B cell (primary cell): ENCODE measurements around the gene S100A14. TPM values are rescaled to one million over a fixed set of nuclear protein-coding genes. Genes with fewer than 3 reads are reported as not detected.
A peak's percentile ranks its signal among the peaks of the same experiment; 100 is the strongest.

Experiments
- ATAC-seq: fragments of 200-7000 bp; cut with Tn5 transposase; one replicate; pipeline ENCODE4 v1.10.0; 2021; ENCODE audit warnings: low read depth, mild to moderate bottlenecking, moderate number of reproducible peaks, moderate library complexity
- CTCF ChIA-PET: fragments of 350-600 bp; sonication (Branson Sonifier 250); formaldehyde crosslinking; loops from one replicate; lab custom pipeline; 2021; ENCODE audit warnings: antibody characterized with exemption, inconsistent platforms; lab: Charles Lee
- POLR2A ChIA-PET: fragments of 350-600 bp; sonication (Branson Sonifier 250); formaldehyde crosslinking; loops from one replicate; lab custom pipeline; 2021; ENCODE audit warnings: antibody characterized with exemption; lab: Charles Lee
- DNase-seq: peaks from one replicate; pipeline ENCODE4 v3.0.0; 2013
- H2AFZ ChIP-seq: 2 replicates; pipeline ENCODE4 v1.6.1; 2012; ENCODE audit warnings: mild to moderate bottlenecking, low read depth, low read length; ENCODE audit not compliant: insufficient read depth, poor library complexity, severe bottlenecking
- H3K27ac ChIP-seq, 2 donors: 1 replicate in 1 of 2; 2 replicates in 1 of 2; pipeline ENCODE4 v1.5.1; 2012 to 2013; ENCODE audit warnings: low read length in 2 of 2, mild to moderate bottlenecking in 2 of 2, moderate library complexity in 1 of 2
- H3K27me3 ChIP-seq, 4 experiments: fragments of 200-600 bp in 1 of 4; sonication (generic) in 1 of 4; replicated peaks in 1 of 4; 1 replicate in 2 of 4; 2 replicates in 2 of 4; pipeline versions ENCODE4 v1.6.1 to v1.7.0; 2013 to 2016; ENCODE audit warnings: low read length in 3 of 4, mild to moderate bottlenecking in 2 of 4, mixed read lengths in 1 of 4, moderate library complexity in 1 of 4; ENCODE audit not compliant: insufficient read depth in 4 of 4, control insufficient read depth in 3 of 4; ENCODE audit errors: control extremely low read depth in 1 of 4
- H3K36me3 ChIP-seq, 2 experiments: replicated peaks in 1 of 2; 1 replicate in 1 of 2; 2 replicates in 1 of 2; pipeline versions ENCODE4 v1.6.1 to v1.7.1; 2013; ENCODE audit warnings: low read length in 1 of 2; ENCODE audit not compliant: insufficient read depth in 2 of 2, control insufficient read depth in 1 of 2; ENCODE audit errors: control extremely low read depth in 1 of 2, extremely low read depth in 1 of 2
- H3K4me1 ChIP-seq, 2 donors: fragments of 200-600 bp in 1 of 2; sonication (generic) in 1 of 2; 1 replicate in 1 of 2; 2 replicates in 1 of 2; pipeline versions ENCODE4 v1.5.1 to v1.6.1; 2013 to 2017; ENCODE audit warnings: low read length in 2 of 2; ENCODE audit not compliant: control insufficient read depth in 2 of 2, insufficient read depth in 2 of 2
- H3K4me2 ChIP-seq: replicated peaks from 2 replicates; pipeline ENCODE3; 2012; ENCODE audit warnings: mild to moderate bottlenecking, low read depth, low read length; ENCODE audit not compliant: poor library complexity, severe bottlenecking
- H3K4me3 ChIP-seq, 5 experiments: fragments of 200-600 bp in 1 of 5; sonication (generic) in 1 of 5; 1 replicate in 3 of 5; 2 replicates in 2 of 5; pipeline versions ENCODE4 v1.5.1 to v1.7.0; 2011 to 2016; ENCODE audit warnings: low read length in 4 of 5, mild to moderate bottlenecking in 4 of 5, low read depth in 2 of 5, control low read depth in 1 of 5, moderate library complexity in 1 of 5; ENCODE audit not compliant: insufficient read depth in 1 of 5; ENCODE audit errors: control extremely low read depth in 1 of 5, extremely low read depth in 1 of 5
- H3K79me2 ChIP-seq: fragments of 200-600 bp; sonication (generic); one replicate; pipeline ENCODE4 v1.6.0; 2016; ENCODE audit warnings: low read length; ENCODE audit not compliant: control insufficient read depth, insufficient read depth
- H3K9ac ChIP-seq: fragments of 200-600 bp; sonication (generic); 2 replicates; pipeline ENCODE4 v1.6.1; 2017; ENCODE audit warnings: mild to moderate bottlenecking, low read length, moderate library complexity
- H3K9me3 ChIP-seq, 3 donors: one replicate each; pipeline versions ENCODE4 v1.6.1 to v1.7.1; 2013; ENCODE audit warnings: low read length in 2 of 3; ENCODE audit not compliant: control insufficient read depth in 2 of 3, insufficient read depth in 1 of 3; ENCODE audit errors: control extremely low read depth in 1 of 3
- H4K20me1 ChIP-seq: 2 replicates; pipeline ENCODE4 v1.6.0; 2012; ENCODE audit warnings: mild to moderate bottlenecking, low read length; ENCODE audit not compliant: insufficient read depth, control insufficient read depth, poor library complexity, severe bottlenecking
- H3K27ac Mint-ChIP-seq: one replicate; pipeline ENCODE4 v1.8.0; 2021; ENCODE audit warnings: mixed read lengths
- H3K27me3 Mint-ChIP-seq: one replicate; pipeline ENCODE4 v1.8.0; 2021; ENCODE audit warnings: mixed read lengths
- H3K4me1 Mint-ChIP-seq: one replicate; pipeline ENCODE4 v1.8.0; 2021; ENCODE audit warnings: mixed read lengths
- H3K4me3 Mint-ChIP-seq: one replicate; pipeline ENCODE4 v1.8.0; 2021; ENCODE audit warnings: mixed read lengths
- H3K9me3 Mint-ChIP-seq: one replicate; pipeline ENCODE4 v1.8.0; 2022; ENCODE audit warnings: mixed read lengths; ENCODE audit not compliant: insufficient read depth
- CTCF ChIP-seq: fragments of 200-600 bp; IDR thresholded peaks from one replicate; pipeline ENCODE4 v1.8.0; 2022; ENCODE audit warnings: antibody characterized with exemption, mild to moderate bottlenecking
- WGBS: methylation state at CpG from one replicate; pipeline ENCODE4 v1.1.5; 2013; ENCODE audit warnings: missing lambda C conversion rate; ENCODE audit not compliant: insufficient coverage; 5-methylcytosine and 5-hydroxymethylcytosine counted together
- intact Hi-C: fragments of 100-400 bp; cut with micrococcal nuclease; formaldehyde crosslinking; loops from one replicate; pipeline ENCODE4 v1.10.0; 2022
- polyA plus RNA-seq: library from polyadenylated mRNA; depleted of rRNA; stranded (reverse); fragments of >200 nt; gene quantifications from 2 replicates; pipeline ENCODE4 v1.2.3, GENCODE V29; 2012
- total RNA-seq, 2 donors: library from RNA; stranded (reverse); fragments of 120-200 nt in 1 of 2; gene quantifications; 1 replicate in 1 of 2; 2 replicates in 1 of 2; pipeline versions ENCODE4 v1.2.3 to v1.2.4, GENCODE V29; 2013 to 2022

The S100A14 gene
- total and polyA plus RNA-seq, 2 donors (not counting 1 experiment from before 2014, with no cell fraction given), result not detected

- peak; percentile 80 for ATAC-seq
- no peaks in the 10 kb centered on the region for H3K79me2 ChIP-seq
- intact Hi-C loops, result no loop called here
- peaks cover 0 to 2% (median 0%) of the 10 kb centered on the region in 4 experiments for H3K27me3 ChIP-seq
- H4K20me1 ChIP-seq, result no peaks in the 10 kb centered on the region
- peaks cover 30% of the 10 kb centered on the region for H3K4me1 Mint-ChIP-seq
- DNase-seq, result peak; percentile 50
- POLR2A ChIA-PET, result interaction anchor here (0.6 to 1.9 kb wide), 8 partner anchors 12 to 67 kb away, joined by 3 to 8 read pairs (median 4); partner anchors contain the start of genes CHTOP, S100A5 and S100A6
- peak overlapping the region; percentile 29 for H3K9ac ChIP-seq
- no peaks in the 10 kb centered on the region for H3K36me3 ChIP-seq
- H3K4me3 ChIP-seq, result no peak overlapping the region
- H3K4me1 ChIP-seq, result peaks cover 12 to 28% of the 10 kb centered on the region in 2 donors
- H3K27me3 Mint-ChIP-seq, result peaks cover 7% of the 10 kb centered on the region
- H3K9me3 ChIP-seq, result no peaks in the 10 kb centered on the region
- CTCF ChIA-PET, result interaction anchor here (0.6 to 2.8 kb wide), 10 partner anchors 16 to 419 kb away, joined by 3 to 36 read pairs (median 5); partner anchors contain the start of genes DENND4B, RAB13, S100A4 and S100A5
- peak overlapping the region; percentile 58 for H3K4me2 ChIP-seq
- no peaks in the 10 kb centered on the region for H3K9me3 Mint-ChIP-seq
- WGBS, result 49% methylated on average over 14 of the region's 16 CpGs
- no peak for TF ChIP-seq CTCF
- H2AFZ ChIP-seq, result peak overlapping the region; percentile 72
- peak overlapping the region; percentile 85 for H3K27ac Mint-ChIP-seq
- H3K4me3 Mint-ChIP-seq, result peak overlapping the region; percentile 55
- H3K27ac ChIP-seq, result peak overlapping the region; percentile 49 to 63
These were observed 49.4 kb downstream of the S100A14 start for GRCh38 chr1:153566414-153567371.
